AG04450 (cell line): ENCODE data around the gene ID1. TPM values are rescaled to one million over a fixed set of nuclear protein-coding genes. Genes with fewer than 3 reads are reported as not detected.
"Not testable (repeated sequence)": the region's sequence is repeated elsewhere in the genome, so short reads cannot be mapped to it uniquely, and the experiment has no call there.

ENCODE experiments used
- CTCF ChIA-PET: fragments of 300-600, 350-600 bp; formaldehyde crosslinking; extraction: SDS; loops from one replicate; lab custom pipeline; 2022; ENCODE audit warnings: antibody characterized with exemption, inconsistent platforms; lab: Charles Lee
- POLR2A ChIA-PET: fragments of 350-600 bp; formaldehyde crosslinking; extraction: SDS; loops from one replicate; lab custom pipeline; 2021; ENCODE audit warnings: antibody characterized with exemption, inconsistent platforms; lab: Yijun Ruan, JAX
- DNase-seq: peaks from one replicate; pipeline ENCODE4 v3.0.0-alpha.2; 2011; ENCODE audit warnings: low read depth, low spot score
- H3K27ac ChIP-seq: one replicate; pipeline ENCODE4 v1.5.1; 2012; ENCODE audit warnings: low read depth, low read length, control low read depth
- H3K27me3 ChIP-seq: one replicate; pipeline ENCODE4 v1.6.0; 2012; ENCODE audit warnings: low read length; ENCODE audit not compliant: control insufficient read depth, insufficient read depth
- H3K4me3 ChIP-seq: 2 replicates; pipeline ENCODE4 v1.5.1; 2011; ENCODE audit warnings: mild to moderate bottlenecking, low read depth, low read length, control low read depth
- H3K9me3 ChIP-seq: 2 replicates; pipeline ENCODE4 v1.5.1; 2012; ENCODE audit warnings: low read length; ENCODE audit not compliant: control insufficient read depth, insufficient read depth
- polyA plus RNA-seq: library from polyadenylated mRNA; depleted of rRNA; stranded (reverse); fragments of >200 nt; gene quantifications from 2 replicates; pipeline ENCODE4 v1.2.3, GENCODE V29; 2011
- TF ChIP-seq, protein P1 (sequence below): IDR thresholded peaks from 2 replicates; pipeline ENCODE4 v1.5.1; 2011; ENCODE audit warnings: low read depth, low read length, control low read depth, inconsistent platforms

ID1 gene
- polyA plus RNA-seq, 1 experiment, result 7.8 TPM

DNA sequence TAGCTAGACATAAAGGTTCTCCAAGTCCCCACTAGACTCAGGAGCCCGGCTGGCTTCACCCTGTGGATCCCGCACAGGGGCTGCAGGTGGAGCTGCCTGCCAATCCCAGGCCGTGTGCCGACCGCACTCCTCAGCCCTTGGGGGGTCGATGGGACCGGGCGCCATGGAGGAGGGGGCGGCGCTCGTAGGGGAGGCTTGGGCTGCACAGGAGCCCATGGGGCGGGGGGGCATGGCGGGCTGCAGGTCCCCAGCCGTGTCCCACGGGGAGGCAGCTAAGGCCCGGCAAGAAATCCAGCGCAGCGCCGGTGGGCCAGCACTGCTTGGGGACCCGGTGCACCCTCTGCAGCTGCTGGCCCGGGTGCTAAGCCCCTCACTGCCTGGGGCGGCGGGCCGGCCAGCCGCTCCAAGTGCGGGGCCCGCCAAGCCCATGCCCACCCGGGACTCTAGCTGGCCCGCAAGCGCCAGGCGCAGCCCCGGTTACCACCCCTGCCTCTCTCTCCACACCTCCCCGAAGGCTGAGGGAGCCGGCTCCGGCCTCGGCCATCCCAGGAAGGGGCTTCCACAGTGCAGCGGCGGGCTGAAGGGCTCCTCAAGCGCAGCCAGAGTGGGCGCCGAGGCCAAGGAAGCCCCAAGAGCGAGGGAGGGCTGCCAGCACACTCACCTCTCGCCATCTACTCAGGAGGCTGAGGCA lies 26.5 kb upstream of the ID1 start:
- H3K27ac ChIP-seq, result no peak overlapping the region
- CTCF ChIA-PET, result interaction anchor here (2.2 kb wide), 1 partner anchor 34 kb away, joined by 10 read pairs; no protein-coding TSS in a partner anchor
- TF ChIP-seq, protein P1, sequence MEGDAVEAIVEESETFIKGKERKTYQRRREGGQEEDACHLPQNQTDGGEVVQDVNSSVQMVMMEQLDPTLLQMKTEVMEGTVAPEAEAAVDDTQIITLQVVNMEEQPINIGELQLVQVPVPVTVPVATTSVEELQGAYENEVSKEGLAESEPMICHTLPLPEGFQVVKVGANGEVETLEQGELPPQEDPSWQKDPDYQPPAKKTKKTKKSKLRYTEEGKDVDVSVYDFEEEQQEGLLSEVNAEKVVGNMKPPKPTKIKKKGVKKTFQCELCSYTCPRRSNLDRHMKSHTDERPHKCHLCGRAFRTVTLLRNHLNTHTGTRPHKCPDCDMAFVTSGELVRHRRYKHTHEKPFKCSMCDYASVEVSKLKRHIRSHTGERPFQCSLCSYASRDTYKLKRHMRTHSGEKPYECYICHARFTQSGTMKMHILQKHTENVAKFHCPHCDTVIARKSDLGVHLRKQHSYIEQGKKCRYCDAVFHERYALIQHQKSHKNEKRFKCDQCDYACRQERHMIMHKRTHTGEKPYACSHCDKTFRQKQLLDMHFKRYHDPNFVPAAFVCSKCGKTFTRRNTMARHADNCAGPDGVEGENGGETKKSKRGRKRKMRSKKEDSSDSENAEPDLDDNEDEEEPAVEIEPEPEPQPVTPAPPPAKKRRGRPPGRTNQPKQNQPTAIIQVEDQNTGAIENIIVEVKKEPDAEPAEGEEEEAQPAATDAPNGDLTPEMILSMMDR, result no peak
- POLR2A ChIA-PET, result interaction anchor here (0.6 to 1.2 kb wide), 3 partner anchors 8 to 34 kb away, joined by 3 to 6 read pairs (median 4); no protein-coding TSS in a partner anchor
- H3K27me3 ChIP-seq, result no peaks in the 10 kb centered on the region
- no peak for DNase-seq
- H3K4me3 ChIP-seq, result no peak overlapping the region
- no peaks in the 10 kb centered on the region for H3K9me3 ChIP-seq

DNA sequence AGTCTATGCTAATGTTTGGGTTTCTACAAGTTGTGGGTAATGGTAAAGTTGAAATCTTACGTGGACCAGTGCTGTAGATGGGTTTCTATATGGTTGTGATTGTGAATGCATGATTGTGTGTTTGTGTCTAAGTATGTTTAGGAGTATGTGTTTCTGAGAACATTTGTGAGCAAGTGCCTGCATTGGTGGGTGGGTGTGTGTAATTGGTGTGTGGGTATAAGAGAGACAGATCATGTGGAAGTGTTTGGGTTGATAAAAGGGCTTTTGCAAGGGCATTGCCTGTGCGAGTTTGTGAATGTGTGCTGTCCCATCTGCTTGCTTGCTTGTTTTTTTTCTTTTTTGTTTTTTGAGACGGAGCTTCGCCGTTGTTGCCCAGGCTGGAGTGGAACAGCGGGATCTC lies 25.8 kb upstream of the ID1 start:
- Histone ChIP-seq H3K9me3 (no peaks in the 10 kb centered on the region), H3K27ac (no peak overlapping the region), H3K4me3 (no peak overlapping the region), H3K27me3 (no peaks in the 10 kb centered on the region)
- no peak for DNase-seq
- CTCF ChIA-PET, result interaction anchor here (0.6 kb wide), 1 partner anchor 10 kb away, joined by 3 read pairs; no protein-coding TSS in a partner anchor
- POLR2A ChIA-PET, result interaction anchor here (1.0 kb wide), 1 partner anchor 26 kb away, joined by 3 read pairs; the partner anchor contains the start of gene ID1
- TF ChIP-seq, protein P1, result no peak

DNA sequence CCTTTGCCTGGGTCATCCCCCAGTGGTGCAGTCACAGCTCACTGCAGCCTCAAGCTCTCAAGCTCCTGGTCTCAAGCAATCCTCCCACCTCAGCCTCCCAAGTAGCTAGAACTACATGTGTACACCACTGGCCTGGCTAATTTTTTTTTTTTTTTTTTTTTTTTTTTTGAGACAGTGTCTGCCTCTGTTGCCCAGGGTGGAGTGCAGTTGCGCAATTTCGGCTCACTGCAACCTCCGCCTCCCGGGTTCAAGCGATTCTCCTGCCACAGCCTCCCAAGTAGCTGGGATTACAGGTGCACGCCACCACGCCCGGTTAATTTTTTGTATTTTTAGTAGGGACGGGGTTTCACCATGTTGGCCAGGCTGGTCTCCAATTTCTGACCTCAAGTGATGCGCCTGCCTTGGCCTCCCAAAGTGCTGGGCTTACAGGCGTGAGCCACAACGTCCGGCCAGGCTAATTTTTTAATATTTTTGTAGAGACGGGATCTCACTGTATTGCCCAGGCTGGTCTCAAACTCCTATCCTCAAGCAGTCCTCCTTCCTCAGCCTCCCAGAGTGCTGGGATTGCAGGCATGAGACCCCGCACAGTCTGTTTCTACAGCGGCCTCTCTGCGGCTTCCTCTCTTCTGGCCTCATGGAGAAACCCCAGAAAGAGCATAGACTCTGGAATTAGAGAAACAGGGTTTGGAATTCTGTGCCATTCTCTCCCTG lies 25.0 kb upstream of the ID1 start:
- not testable (repeated sequence) for H3K27me3 ChIP-seq, H3K27ac ChIP-seq, H3K4me3 ChIP-seq, H3K9me3 ChIP-seq, DNase-seq
- ChIA-PET POLR2A (interaction anchor here (1.0 kb wide), 1 partner anchor 25 kb away, joined by 3 read pairs; the partner anchor contains the start of gene ID1), CTCF (interaction anchor here (0.6 to 1.2 kb wide), 2 partner anchors 11 to 33 kb away, joined by 3 to 5 read pairs; no protein-coding TSS in a partner anchor)

DNA sequence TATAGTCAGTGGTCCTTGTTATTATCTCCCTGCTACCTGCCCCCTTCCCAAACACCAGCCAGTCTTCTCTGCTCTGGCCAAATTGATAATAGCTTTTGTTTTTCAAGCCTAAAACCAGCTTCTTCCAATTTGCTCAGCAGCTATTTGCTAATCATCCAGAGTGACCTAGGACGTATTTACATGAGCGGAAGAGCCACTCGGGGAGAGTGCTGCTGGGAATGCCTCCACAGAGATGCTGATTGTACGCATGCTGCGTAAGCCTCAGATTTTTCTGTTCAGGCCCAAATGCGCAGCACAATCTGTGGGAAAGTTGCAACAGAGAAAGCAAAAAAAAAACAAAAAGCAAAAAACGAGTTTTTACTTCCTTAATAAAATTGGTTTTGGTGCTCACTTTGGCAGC lies 24.4 kb upstream of the ID1 start:
- ChIA-PET CTCF (interaction anchor here (1.2 kb wide), 1 partner anchor 32 kb away, joined by 5 read pairs; no protein-coding TSS in a partner anchor), POLR2A (no interaction called here)
- H3K27me3 ChIP-seq, result no peaks in the 10 kb centered on the region
- no peaks in the 10 kb centered on the region for H3K9me3 ChIP-seq
- no peak overlapping the region for H3K27ac ChIP-seq
- H3K4me3 ChIP-seq, result no peak overlapping the region
- TF ChIP-seq, protein P1, result no peak
- DNase-seq, result no peak

DNA sequence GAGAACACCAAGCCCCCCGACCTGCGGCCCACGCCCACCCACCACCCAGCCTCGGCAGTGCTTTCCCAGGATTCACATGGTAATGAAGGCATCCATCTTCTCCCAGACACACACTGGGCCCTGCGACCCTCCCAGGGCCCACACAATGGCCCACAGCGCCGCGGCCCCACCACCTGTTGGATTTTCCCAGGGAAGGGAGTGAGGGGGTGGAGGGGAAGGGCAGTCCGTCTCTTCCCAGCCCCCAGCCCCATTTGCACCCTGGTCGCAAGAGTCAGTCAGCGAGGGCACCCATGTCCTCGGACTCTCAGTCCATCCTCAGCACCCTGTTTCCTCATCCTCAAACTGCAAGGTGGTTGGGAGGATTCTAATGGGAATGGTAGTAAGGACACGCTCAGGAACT lies 23.7 kb upstream of the ID1 start:
- DNase-seq, result no peak
- TF ChIP-seq, protein P1, result no peak
- CTCF ChIA-PET, result no interaction called here
- Histone ChIP-seq H3K27ac (no peak overlapping the region), H3K9me3 (no peaks in the 10 kb centered on the region), H3K4me3 (no peak overlapping the region), H3K27me3 (no peaks in the 10 kb centered on the region)
- POLR2A ChIA-PET, result no interaction called here
